HepG2 (cell line): ENCODE measurements around the gene PIK3R1. TPM values are rescaled to one million over a fixed set of nuclear protein-coding genes. Genes with fewer than 3 reads are reported as not detected.

Source experiments
- ELF4 ChIP-seq: sonication (generic); formaldehyde crosslinking; IDR thresholded peaks from 2 replicates; pipeline ENCODE4 v1.5.0; 2020; ENCODE audit warnings: missing genetic modification reagents, mild to moderate bottlenecking, moderate library complexity, borderline replicate concordance
- FLYWCH1 ChIP-seq: sonication (generic); formaldehyde crosslinking; IDR thresholded peaks from 2 replicates; pipeline ENCODE4 v1.8.1; 2023; ENCODE audit warnings: mild to moderate bottlenecking, missing genetic modification reagents
- HIVEP1 ChIP-seq: sonication (generic); formaldehyde crosslinking; IDR thresholded peaks from 2 replicates; pipeline ENCODE4 v1.4.0; 2020; ENCODE audit warnings: mild to moderate bottlenecking, missing genetic modification reagents
- HNRNPH1 ChIP-seq: fragments of 200-400 bp; formaldehyde crosslinking; optimal IDR thresholded peaks from 2 replicates; pipeline ENCODE3; 2017; ENCODE audit warnings: mild to moderate bottlenecking, low read depth, low read length
- JUN ChIP-seq: sonication (generic); formaldehyde crosslinking; IDR thresholded peaks from 2 replicates; pipeline ENCODE4 v1.4.0; 2020; ENCODE audit warnings: mild to moderate bottlenecking, missing genetic modification reagents
- KLF13 ChIP-seq: sonication (generic); formaldehyde crosslinking; IDR thresholded peaks from 2 replicates; pipeline ENCODE4 v1.4.0; 2020; ENCODE audit warnings: mild to moderate bottlenecking, missing genetic modification reagents
- KLF9 ChIP-seq: IDR thresholded peaks from 2 replicates; pipeline ENCODE4 v1.6.1; 2016; ENCODE audit warnings: low read depth
- MTA1 ChIP-seq: sonication (generic); formaldehyde crosslinking; IDR thresholded peaks from 2 replicates; pipeline ENCODE4 v1.4.0; 2020; ENCODE audit warnings: missing genetic modification reagents, mild to moderate bottlenecking, borderline replicate concordance
- TEAD3 ChIP-seq: optimal IDR thresholded peaks from 2 replicates; pipeline ENCODE3; 2016; ENCODE audit warnings: borderline replicate concordance
- TOPORS ChIP-seq: sonication (generic); formaldehyde crosslinking; IDR thresholded peaks from 2 replicates; pipeline ENCODE4 v1.8.0; 2023; ENCODE audit warnings: mild to moderate bottlenecking, missing genetic modification reagents
- ZNF326 ChIP-seq: sonication (generic); formaldehyde crosslinking; IDR thresholded peaks from 2 replicates; pipeline ENCODE4 v1.4.0; 2020; ENCODE audit warnings: missing genetic modification reagents, borderline replicate concordance
- ZNF556 ChIP-seq: sonication (generic); formaldehyde crosslinking; IDR thresholded peaks from 2 replicates; pipeline ENCODE4 v1.4.0; 2020; ENCODE audit warnings: mild to moderate bottlenecking, missing genetic modification reagents, borderline replicate concordance
- ZNF709 ChIP-seq: sonication (generic); formaldehyde crosslinking; IDR thresholded peaks from 2 replicates; pipeline ENCODE4 v1.5.0; 2020; ENCODE audit warnings: mild to moderate bottlenecking, missing genetic modification reagents
- ZNF891 ChIP-seq: sonication (generic); formaldehyde crosslinking; IDR thresholded peaks from 2 replicates; pipeline ENCODE4 v1.5.0; 2020; ENCODE audit warnings: mild to moderate bottlenecking, missing genetic modification reagents
- ZSCAN21 ChIP-seq: sonication (generic); formaldehyde crosslinking; IDR thresholded peaks from 2 replicates; pipeline ENCODE4 v1.8.0; 2022; ENCODE audit warnings: mild to moderate bottlenecking, missing genetic modification reagents, moderate library complexity, borderline replicate concordance
- polyA plus RNA-seq, 8 experiments: library from polyadenylated mRNA; depleted of rRNA in 3 of 8; stranded (reverse) in 7 of 8; unstranded in 1 of 8; fragments of >200 nt; fragmentation: Illumina TruSeq in 4 of 8; extraction: Trizol in 4 of 8; gene quantifications; 2 replicates each; pipeline versions ENCODE4 v1.2.1 to v1.2.3, GENCODE V29; 2011 to 2016; ENCODE audit warnings: low read depth in 4 of 8, missing spikeins in 1 of 8, mixed read lengths in 1 of 8; ENCODE audit not compliant: insufficient read depth in 1 of 8
- total RNA-seq, 5 experiments: library from RNA; depleted of rRNA; stranded (reverse); fragments of >200 nt; fragmentation: Illumina TruSeq; extraction: Trizol; gene quantifications; 2 replicates each; pipeline ENCODE4 v1.2.3, GENCODE V29; 2016; ENCODE audit warnings: low read depth in 1 of 5
- TF ChIP-seq, protein P1 (sequence below): conservative IDR thresholded peaks from 2 replicates; pipeline ENCODE4 v1.6.1; 2018; ENCODE audit warnings: missing genetic modification reagents
- TF ChIP-seq, protein P2 (sequence below): sonication (generic); formaldehyde crosslinking; conservative IDR thresholded peaks from 2 replicates; pipeline ENCODE4 v1.8.1; 2023; ENCODE audit warnings: missing genetic modification reagents
- TF ChIP-seq, protein P3 (sequence below): sonication (generic); formaldehyde crosslinking; IDR thresholded peaks from 2 replicates; pipeline ENCODE4 v1.4.0; 2020; ENCODE audit warnings: missing genetic modification reagents
- TF ChIP-seq, protein P4 (sequence below): sonication (generic); formaldehyde crosslinking; IDR thresholded peaks from 2 replicates; pipeline ENCODE4 v1.5.0; 2020; ENCODE audit warnings: missing genetic modification reagents
- TF ChIP-seq, protein P5 (sequence below): IDR thresholded peaks from 2 replicates; pipeline ENCODE4 v1.6.1; 2016
- TF ChIP-seq, protein P6 (sequence below): sonication (generic); formaldehyde crosslinking; IDR thresholded peaks from 2 replicates; pipeline ENCODE4 v1.8.1; 2023; ENCODE audit warnings: missing genetic modification reagents, mild to moderate bottlenecking, borderline replicate concordance
- TF ChIP-seq, protein P7 (sequence below): IDR thresholded peaks from 2 replicates; pipeline ENCODE4 v1.6.1; 2018; ENCODE audit warnings: missing genetic modification reagents, mild to moderate bottlenecking, missing compliant biosample characterization

The PIK3R1 gene
- total and polyA plus RNA-seq, 2 of the 13 experiments (the other 11 are each of a cell fraction or from before 2014, with no cell fraction given), result 8.4 to 21.3 TPM

DNA sequence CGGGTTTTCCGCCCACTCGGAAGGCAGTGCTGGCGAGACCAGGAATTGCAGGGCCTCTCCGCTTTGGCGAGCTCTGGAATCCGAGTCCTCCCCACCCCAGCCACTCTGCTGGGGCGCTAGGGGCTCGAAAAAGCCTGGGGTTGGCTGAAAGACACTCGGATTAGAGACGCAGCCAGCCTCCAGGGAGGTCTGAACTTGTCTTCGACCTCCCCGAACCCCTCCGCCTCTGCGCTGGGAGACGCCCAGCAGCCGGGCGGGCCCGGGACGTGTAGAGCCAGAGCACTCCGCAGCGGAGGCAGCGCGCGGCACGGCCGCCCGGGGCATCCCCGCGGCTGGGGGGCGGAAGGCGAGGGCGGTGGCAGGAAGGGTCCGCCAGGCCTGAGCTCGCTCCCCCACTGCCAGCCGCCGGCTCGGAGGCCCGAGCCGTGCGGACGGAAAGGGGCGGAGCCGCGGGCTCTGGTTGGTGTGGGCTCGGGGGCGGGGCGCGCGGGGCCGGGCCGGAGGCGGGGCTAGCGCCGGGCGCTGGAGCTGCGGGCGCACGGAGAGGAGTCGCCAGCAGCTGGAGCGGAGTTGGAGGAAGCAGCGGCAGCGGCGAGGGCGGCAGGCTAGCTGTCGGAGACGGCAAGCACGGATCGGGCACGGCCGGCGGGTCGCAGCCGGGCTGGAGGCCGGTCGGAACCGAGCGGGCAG, at the start of gene PIK3R1 (continued):
- TF ChIP-seq ZNF326 (CRISPR knock-in tag) (no peak), TOPORS (no peak), ZNF556 (CRISPR knock-in tag) (peak; percentile 93), HIVEP1 (peak; percentile 46; the same call in 1 of the 2 replicates), ELF4 (CRISPR knock-in tag) (no peak), ZSCAN21 (peak; percentile 13; the same call in 1 of the 2 replicates), HNRNPH1 (no peak), ZNF709 (CRISPR knock-in tag) (peak; percentile 61; the same call in 1 of the 2 replicates), KLF13 (CRISPR knock-in tag) (peak; percentile 83; the same call in 1 of the 2 replicates), KLF9 (CRISPR knock-in tag) (no peak), MTA1 (CRISPR knock-in tag) (peak; percentile 89), TEAD3 (no peak), ZNF891 (peak; percentile 35; the same call in 1 of the 2 replicates), JUN (peak; percentile 42; the same call in 1 of the 2 replicates), FLYWCH1 (CRISPR knock-in tag) (no peak)
- TF ChIP-seq, protein P1, sequence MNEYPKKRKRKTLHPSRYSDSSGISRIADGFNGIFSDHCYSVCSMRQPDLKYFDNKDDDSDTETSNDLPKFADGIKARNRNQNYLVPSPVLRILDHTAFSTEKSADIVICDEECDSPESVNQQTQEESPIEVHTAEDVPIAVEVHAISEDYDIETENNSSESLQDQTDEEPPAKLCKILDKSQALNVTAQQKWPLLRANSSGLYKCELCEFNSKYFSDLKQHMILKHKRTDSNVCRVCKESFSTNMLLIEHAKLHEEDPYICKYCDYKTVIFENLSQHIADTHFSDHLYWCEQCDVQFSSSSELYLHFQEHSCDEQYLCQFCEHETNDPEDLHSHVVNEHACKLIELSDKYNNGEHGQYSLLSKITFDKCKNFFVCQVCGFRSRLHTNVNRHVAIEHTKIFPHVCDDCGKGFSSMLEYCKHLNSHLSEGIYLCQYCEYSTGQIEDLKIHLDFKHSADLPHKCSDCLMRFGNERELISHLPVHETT (CRISPR knock-in tag), result no peak
- TF ChIP-seq, protein P2, sequence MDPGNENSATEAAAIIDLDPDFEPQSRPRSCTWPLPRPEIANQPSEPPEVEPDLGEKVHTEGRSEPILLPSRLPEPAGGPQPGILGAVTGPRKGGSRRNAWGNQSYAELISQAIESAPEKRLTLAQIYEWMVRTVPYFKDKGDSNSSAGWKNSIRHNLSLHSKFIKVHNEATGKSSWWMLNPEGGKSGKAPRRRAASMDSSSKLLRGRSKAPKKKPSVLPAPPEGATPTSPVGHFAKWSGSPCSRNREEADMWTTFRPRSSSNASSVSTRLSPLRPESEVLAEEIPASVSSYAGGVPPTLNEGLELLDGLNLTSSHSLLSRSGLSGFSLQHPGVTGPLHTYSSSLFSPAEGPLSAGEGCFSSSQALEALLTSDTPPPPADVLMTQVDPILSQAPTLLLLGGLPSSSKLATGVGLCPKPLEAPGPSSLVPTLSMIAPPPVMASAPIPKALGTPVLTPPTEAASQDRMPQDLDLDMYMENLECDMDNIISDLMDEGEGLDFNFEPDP (CRISPR knock-in tag), result no peak
- TF ChIP-seq, protein P3, sequence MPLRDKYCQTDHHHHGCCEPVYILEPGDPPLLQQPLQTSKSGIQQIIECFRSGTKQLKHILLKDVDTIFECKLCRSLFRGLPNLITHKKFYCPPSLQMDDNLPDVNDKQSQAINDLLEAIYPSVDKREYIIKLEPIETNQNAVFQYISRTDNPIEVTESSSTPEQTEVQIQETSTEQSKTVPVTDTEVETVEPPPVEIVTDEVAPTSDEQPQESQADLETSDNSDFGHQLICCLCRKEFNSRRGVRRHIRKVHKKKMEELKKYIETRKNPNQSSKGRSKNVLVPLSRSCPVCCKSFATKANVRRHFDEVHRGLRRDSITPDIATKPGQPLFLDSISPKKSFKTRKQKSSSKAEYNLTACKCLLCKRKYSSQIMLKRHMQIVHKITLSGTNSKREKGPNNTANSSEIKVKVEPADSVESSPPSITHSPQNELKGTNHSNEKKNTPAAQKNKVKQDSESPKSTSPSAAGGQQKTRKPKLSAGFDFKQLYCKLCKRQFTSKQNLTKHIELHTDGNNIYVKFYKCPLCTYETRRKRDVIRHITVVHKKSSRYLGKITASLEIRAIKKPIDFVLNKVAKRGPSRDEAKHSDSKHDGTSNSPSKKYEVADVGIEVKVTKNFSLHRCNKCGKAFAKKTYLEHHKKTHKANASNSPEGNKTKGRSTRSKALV (CRISPR knock-in tag), result peak; percentile 75; the same call in 1 of the 2 replicates
- TF ChIP-seq, protein P4, sequence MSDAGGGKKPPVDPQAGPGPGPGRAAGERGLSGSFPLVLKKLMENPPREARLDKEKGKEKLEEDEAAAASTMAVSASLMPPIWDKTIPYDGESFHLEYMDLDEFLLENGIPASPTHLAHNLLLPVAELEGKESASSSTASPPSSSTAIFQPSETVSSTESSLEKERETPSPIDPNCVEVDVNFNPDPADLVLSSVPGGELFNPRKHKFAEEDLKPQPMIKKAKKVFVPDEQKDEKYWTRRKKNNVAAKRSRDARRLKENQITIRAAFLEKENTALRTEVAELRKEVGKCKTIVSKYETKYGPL (CRISPR knock-in tag), result peak; percentile 35; the same call in 1 of the 2 replicates
- TF ChIP-seq, protein P5, sequence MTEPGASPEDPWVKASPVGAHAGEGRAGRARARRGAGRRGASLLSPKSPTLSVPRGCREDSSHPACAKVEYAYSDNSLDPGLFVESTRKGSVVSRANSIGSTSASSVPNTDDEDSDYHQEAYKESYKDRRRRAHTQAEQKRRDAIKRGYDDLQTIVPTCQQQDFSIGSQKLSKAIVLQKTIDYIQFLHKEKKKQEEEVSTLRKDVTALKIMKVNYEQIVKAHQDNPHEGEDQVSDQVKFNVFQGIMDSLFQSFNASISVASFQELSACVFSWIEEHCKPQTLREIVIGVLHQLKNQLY, result 0 out of 2 replicates have a peak, but pooled peaks have one; percentile 28
- TF ChIP-seq, protein P6, sequence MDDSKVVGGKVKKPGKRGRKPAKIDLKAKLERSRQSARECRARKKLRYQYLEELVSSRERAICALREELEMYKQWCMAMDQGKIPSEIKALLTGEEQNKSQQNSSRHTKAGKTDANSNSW (CRISPR knock-in tag), result no peak
- TF ChIP-seq, protein P7, sequence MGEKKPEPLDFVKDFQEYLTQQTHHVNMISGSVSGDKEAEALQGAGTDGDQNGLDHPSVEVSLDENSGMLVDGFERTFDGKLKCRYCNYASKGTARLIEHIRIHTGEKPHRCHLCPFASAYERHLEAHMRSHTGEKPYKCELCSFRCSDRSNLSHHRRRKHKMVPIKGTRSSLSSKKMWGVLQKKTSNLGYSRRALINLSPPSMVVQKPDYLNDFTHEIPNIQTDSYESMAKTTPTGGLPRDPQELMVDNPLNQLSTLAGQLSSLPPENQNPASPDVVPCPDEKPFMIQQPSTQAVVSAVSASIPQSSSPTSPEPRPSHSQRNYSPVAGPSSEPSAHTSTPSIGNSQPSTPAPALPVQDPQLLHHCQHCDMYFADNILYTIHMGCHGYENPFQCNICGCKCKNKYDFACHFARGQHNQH (CRISPR knock-in tag), result no peak
